ENCODE results near the gene EFCAB13. TPM values are rescaled to one million over a fixed set of nuclear protein-coding genes. Genes with fewer than 3 reads are reported as not detected.

Gene EFCAB13
- total RNA-seq, 1 experiment from 2014 or later = 5.1 TPM

DNA sequence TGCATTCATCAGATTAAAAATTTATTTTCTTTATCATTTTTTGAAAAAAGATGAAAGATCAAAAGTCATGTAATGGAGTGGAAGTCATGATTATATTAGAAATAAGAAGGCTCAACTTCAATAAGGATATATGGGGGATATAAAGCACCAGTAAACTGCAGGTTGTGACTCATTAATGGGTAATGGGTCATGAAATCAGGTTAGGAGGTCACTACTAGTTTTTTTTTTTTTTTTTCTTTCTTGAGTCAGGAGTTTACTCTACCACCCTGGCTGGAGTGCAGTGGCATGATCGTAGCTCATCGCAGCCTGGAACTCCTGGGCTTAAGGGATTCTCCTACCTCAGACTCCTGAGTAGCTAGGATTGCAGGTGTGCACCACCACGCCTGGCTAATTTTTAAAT is 14.3 kb downstream of the EFCAB13 start:
- no peaks in the 10 kb centered on the region for H3K27me3 ChIP-seq (replicated peaks; ENCODE audit: control insufficient read depth, insufficient read depth, low read length)
- no peaks in the 10 kb centered on the region for H3K4me1 Mint-ChIP-seq (ENCODE audit: low read depth, unreplicated experiment)
- H3K4me3 ChIP-seq (ENCODE audit: low read depth, low read length) = no peak overlapping the region
- POLR2A ChIA-PET = no interaction called here
- no peak overlapping the region for H3K27ac Mint-ChIP-seq (ENCODE audit: unreplicated experiment)
- H3K4me1 ChIP-seq = no peaks in the 10 kb centered on the region
- H3K9me3 ChIP-seq = no peaks in the 10 kb centered on the region
- peaks cover 4% of the 10 kb centered on the region for H3K36me3 Mint-ChIP-seq (ENCODE audit: insufficient read depth, unreplicated experiment)
- DNase-seq = no peak
- no peaks in the 10 kb centered on the region for H3K9me3 Mint-ChIP-seq (ENCODE audit: unreplicated experiment)
- TF ChIP-seq, protein P1, sequence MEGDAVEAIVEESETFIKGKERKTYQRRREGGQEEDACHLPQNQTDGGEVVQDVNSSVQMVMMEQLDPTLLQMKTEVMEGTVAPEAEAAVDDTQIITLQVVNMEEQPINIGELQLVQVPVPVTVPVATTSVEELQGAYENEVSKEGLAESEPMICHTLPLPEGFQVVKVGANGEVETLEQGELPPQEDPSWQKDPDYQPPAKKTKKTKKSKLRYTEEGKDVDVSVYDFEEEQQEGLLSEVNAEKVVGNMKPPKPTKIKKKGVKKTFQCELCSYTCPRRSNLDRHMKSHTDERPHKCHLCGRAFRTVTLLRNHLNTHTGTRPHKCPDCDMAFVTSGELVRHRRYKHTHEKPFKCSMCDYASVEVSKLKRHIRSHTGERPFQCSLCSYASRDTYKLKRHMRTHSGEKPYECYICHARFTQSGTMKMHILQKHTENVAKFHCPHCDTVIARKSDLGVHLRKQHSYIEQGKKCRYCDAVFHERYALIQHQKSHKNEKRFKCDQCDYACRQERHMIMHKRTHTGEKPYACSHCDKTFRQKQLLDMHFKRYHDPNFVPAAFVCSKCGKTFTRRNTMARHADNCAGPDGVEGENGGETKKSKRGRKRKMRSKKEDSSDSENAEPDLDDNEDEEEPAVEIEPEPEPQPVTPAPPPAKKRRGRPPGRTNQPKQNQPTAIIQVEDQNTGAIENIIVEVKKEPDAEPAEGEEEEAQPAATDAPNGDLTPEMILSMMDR (IDR thresholded peaks at IDR 0.05; ENCODE audit: insufficient read depth in 1 of 2, low read depth in 1 of 2, low read length in 1 of 2, severe bottlenecking in 1 of 2, unreplicated experiment in 1 of 2) = no peak
- H3K27me3 Mint-ChIP-seq (ENCODE audit: insufficient read depth, unreplicated experiment) = no peaks in the 10 kb centered on the region
- CTCF ChIA-PET = interaction anchor here (0.6 kb wide), 2 partner anchors 50 to 358 kb away, joined by 6 read pairs; no protein-coding TSS in a partner anchor
- H3K4me3 Mint-ChIP-seq (ENCODE audit: unreplicated experiment) = no peak overlapping the region
- intact Hi-C loops (cut with micrococcal nuclease; ENCODE audit: unreplicated experiment) = no loop called here
- H3K36me3 ChIP-seq (ENCODE audit: control insufficient read depth, insufficient read depth, low read length) = no peaks in the 10 kb centered on the region
- BruUV-seq (replicated peaks) = no TSS peak

DNA sequence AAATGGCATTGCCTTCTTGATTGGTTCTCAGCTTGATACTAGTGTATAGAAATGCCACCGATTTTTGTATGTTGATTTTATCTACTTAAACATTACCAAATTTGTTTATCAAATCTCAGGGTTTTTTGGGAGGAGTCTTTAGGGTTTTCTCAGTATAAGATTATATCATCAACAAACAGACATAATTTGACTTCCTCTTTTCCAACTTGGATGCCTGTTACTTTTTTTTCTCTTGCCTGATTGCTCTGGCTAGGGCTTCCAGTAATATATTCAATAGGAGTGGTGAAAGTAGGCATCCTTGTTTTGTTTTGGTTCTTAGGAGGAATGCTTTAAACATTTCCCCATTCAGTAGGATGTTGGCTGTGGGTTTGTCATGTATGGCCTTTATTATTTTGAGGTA is 29.1 kb downstream of the EFCAB13 start:
- no peak for DNase-seq
- POLR2A ChIA-PET = no interaction called here
- H3K27me3 Mint-ChIP-seq (ENCODE audit: insufficient read depth, unreplicated experiment) = no peaks in the 10 kb centered on the region

DNA sequence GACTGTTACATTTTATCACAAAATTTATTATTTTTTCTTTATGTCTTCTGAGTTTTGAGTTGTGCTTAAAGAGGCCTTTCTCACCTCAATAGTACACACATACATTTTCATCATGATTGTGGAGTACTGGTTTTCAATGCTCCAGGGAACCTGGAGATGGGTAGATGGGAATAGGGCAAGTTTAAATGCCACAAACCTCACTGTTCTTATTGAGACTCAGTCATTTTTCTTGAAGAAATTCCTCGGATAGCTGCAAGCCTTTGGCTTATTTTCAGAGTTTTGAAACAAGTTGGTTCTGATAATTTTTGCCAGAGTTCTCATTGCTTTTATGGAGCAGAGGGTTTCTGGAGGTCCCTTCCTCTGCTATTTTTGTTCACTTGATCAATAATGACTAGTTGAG is 34.9 kb downstream of the EFCAB13 start:
- Mint-ChIP-seq H3K9me3 (ENCODE audit: unreplicated experiment) (peaks cover 10% of the 10 kb centered on the region), H3K4me3 (ENCODE audit: unreplicated experiment) (no peak overlapping the region), H3K4me1 (ENCODE audit: low read depth, unreplicated experiment) (no peaks in the 10 kb centered on the region), H3K27ac (ENCODE audit: unreplicated experiment) (no peak overlapping the region), H3K27me3 (ENCODE audit: insufficient read depth, unreplicated experiment) (no peaks in the 10 kb centered on the region), H3K36me3 (ENCODE audit: insufficient read depth, unreplicated experiment) (no peaks in the 10 kb centered on the region)
- no peak for DNase-seq
- Histone ChIP-seq H3K9me3 (peaks cover 14% of the 10 kb centered on the region; the same call in 1 of the 2 replicates), H3K36me3 (ENCODE audit: control insufficient read depth, insufficient read depth, low read length) (no peaks in the 10 kb centered on the region), H3K4me1 (no peaks in the 10 kb centered on the region), H3K4me3 (ENCODE audit: low read depth, low read length) (no peak overlapping the region), H3K27me3 (replicated peaks; ENCODE audit: control insufficient read depth, insufficient read depth, low read length) (no peaks in the 10 kb centered on the region)
- ChIA-PET CTCF (no interaction called here), POLR2A (no interaction called here)
- intact Hi-C loops (cut with micrococcal nuclease; ENCODE audit: unreplicated experiment) = no loop called here
- TF ChIP-seq, protein P1 (IDR thresholded peaks at IDR 0.05; ENCODE audit: insufficient read depth in 1 of 2, low read depth in 1 of 2, low read length in 1 of 2, severe bottlenecking in 1 of 2, unreplicated experiment in 1 of 2) = no peak
- BruUV-seq (replicated peaks) = no TSS peak

More for the DNA sequence above, 29.1 kb downstream of the EFCAB13 start:
- Histone ChIP-seq H3K4me1 (no peaks in the 10 kb centered on the region), H3K36me3 (ENCODE audit: control insufficient read depth, insufficient read depth, low read length) (no peaks in the 10 kb centered on the region), H3K9me3 (no peaks in the 10 kb centered on the region), H3K27me3 (replicated peaks; ENCODE audit: control insufficient read depth, insufficient read depth, low read length) (no peaks in the 10 kb centered on the region), H3K4me3 (ENCODE audit: low read depth, low read length) (no peak overlapping the region)
- CTCF ChIA-PET = no interaction called here
- no TSS peak for BruUV-seq (replicated peaks)
- Mint-ChIP-seq H3K4me3 (ENCODE audit: unreplicated experiment) (no peak overlapping the region), H3K4me1 (ENCODE audit: low read depth, unreplicated experiment) (no peaks in the 10 kb centered on the region), H3K36me3 (ENCODE audit: insufficient read depth, unreplicated experiment) (no peaks in the 10 kb centered on the region), H3K9me3 (ENCODE audit: unreplicated experiment) (no peaks in the 10 kb centered on the region), H3K27ac (ENCODE audit: unreplicated experiment) (no peak overlapping the region)
- intact Hi-C loops (cut with micrococcal nuclease; ENCODE audit: unreplicated experiment) = no loop called here
- TF ChIP-seq, protein P1 (IDR thresholded peaks at IDR 0.05; ENCODE audit: insufficient read depth in 1 of 2, low read depth in 1 of 2, low read length in 1 of 2, severe bottlenecking in 1 of 2, unreplicated experiment in 1 of 2) = no peak

All from Caco-2 (cell line).